OCI-M1 (cell line): ENCODE measurements around the gene USP3.
A peak's percentile ranks its signal among the peaks of the same experiment; 100 is the strongest.
"Not testable (repeated sequence)": the region's sequence is repeated elsewhere in the genome, so short reads cannot be mapped to it uniquely, and the experiment has no call there.

Source experiments
- DNase-seq: peaks from one replicate; lab custom pipeline; 2025; lab: John Stamatoyannopoulos, UW

Gene USP3

DNA sequence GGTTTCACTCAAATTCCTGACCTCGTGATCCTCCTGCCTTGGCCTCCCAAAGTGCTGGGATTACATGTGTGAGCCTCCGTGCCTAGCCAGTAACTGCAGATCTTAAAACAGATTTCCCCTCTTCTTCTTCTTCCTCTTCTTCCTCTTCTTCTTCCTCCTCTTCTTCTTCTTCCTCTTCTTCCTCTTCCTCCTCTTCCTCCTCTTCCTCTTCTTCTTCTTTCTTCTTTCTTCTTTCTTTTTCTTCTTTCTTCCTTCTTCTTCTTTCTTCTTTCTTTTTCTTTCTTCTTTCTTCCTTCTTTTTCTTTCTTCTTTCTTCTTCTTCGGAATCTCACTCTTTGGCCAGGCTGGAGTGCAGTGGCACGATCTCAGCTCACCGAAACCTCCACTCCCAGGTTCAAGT is 7.8 kb downstream of the USP3 start:
- no peak for DNase-seq

DNA sequence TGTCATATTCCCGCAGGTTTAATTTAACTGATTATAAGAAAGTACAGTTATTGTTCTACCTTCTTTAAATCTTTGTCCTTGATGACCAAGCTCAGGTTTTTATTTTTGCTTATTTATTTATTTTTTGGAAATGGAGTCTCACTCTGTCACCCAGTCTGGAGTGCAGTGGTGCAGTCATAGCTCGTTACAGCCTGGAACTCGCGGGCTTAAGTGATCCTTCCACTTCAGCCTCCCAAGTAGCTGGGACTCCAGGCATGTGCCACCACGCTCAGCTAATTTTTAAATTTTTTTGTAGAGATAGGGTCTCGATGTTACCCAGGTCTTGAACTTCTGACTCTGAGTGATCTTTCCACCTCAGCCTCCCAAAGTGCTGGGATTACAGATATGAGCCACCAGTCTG is 8.9 kb downstream of the USP3 start:
- DNase-seq: no peak

DNA sequence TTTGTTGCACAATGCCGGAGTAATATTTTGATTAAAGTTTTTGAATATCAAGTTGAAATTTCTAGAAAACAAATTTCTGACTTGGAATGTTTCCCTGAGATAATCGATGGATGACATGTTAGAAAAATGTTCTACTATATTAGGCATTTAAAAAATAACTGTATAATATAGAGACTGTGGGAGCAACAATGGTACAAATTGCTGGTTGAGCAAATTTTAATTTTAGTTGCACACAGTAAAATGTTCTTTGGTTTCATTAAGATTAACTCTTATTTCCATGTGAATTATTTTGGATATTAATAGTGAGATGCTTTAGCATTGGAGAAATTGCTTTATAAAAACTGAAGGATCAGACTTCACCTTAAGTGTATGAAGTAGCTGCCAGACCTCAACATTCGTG is 9.3 kb downstream of the USP3 start:
- no peak for DNase-seq

DNA sequence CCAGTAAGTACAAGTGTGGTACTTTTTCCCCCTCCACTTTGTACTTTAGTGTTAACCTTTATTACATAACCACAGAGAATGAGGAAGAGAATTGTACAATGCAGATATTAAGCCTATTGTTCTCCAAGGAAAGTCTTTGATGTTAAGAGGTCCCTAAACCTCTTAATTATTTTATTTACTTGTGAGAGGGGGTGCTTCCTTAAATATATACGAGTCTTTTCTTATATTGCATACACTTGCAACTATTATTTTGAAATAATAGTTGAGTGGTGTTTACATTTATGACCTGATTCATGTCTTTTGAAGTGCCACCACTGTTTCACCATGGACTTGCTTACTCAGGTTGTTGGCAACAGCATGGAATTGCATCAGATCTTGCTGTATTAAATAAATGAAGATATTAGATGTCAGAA is 10.1 kb downstream of the USP3 start:
- peak; percentile 78 for DNase-seq

DNA sequence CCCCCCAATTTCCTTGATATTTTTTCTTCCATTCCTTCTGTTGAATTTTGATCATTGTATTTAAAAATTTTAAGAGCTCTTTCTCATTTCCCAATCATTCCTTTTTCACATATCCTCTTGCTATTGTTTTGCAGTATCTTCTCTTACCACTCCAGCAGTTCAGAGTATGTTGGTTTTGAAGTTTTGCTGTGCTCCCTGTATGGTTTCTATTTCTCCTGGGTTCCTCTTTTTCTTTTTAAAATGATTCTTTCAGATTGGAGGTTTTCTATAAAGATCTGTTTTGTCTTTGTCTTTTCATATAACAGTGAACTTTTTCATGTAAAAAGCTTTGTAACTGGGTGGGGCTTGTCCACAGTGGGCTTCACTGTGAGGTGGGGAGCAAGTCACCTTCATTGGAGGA is 12.8 kb downstream of the USP3 start:
- peak; percentile 50 for DNase-seq

DNA sequence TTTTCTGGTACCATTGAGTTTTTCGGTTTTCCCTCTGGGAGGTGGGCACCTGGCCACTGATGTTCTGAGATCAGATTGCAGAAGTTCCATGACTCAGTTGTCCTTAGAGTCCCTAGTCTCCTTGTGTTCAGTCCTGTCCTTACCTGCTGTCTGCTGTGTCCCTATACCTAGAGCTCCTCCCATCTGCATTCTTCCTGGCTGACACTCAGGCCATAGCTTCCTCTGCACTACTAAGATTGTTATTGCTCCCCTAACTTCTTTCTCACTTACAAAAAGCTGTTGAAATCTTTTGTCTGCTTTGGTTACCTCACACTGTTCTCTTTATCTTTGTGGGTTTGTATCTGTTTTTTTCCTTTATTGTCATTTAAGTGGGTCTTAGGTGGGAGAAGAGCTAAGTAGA is 13.2 kb downstream of the USP3 start:
- peak; percentile 29 for DNase-seq

DNA sequence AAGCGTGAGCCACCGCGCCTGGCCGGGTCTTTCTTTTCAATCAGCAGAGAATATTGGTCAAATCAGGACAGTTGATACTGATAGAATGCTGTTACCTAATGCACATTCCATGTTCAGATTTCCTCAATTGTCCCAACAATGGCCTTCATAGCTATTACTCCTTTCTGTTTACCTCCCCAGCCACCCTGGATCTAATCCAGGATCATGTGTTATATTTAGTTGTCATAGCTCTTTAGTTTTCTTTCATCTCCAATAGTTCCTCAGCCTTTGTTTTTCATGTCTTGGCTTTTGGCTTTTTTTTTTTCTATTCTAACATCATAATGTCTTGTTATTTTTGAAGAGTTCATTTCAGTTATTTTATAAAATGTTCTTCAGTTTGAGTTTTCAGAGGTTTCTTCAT is 14.6 kb downstream of the USP3 start:
- no peak for DNase-seq

DNA sequence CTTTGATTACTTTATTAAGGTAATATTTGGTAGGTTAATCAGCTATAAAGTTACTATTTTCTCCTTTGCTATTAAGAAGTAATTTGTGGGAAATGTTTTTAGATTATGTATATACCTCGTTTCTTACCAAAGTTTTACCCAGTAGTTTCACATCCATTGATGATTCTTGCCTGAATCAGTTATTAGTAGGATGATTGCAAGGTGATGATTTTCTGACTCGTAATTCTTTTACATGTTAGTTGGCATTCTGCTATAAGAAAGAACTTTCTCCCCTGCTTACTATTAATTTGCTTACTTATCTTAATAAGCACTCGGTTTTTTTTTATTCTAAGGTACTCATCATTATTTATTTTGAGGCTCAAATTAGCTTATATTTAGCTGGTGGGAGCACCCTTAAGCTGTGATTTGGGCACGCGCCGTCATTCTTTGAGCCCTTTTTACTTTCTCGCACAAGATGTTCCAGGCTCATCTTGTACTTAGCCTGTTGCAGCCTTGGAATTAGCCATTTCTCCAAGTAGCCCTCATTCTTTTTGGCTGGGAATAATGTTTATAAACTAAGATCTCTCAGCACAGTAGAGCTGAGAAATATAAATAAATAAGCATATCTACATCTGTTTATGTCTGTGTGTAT is 15.3 kb downstream of the USP3 start:
- DNase-seq: no peak

DNA sequence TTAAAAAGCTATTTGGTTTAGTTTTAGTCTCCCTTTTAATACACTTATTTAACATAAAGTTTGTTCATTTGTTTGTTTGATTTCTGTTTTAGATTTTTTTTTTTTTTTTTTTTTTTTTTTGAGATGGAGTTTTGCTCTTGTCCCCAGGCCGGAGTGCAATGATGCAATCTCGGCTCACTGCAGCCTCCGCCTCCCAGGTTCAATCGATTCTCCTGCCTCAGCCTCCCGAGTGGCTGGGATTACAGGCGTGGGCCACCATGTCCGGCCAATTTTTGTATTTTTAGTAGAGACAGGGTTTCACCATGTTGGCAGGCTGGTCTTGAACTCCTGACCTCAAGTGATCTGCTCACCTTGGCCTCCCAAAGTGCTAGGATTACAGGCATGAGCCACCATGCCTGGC is 16.1 kb downstream of the USP3 start:
- not testable (repeated sequence) for DNase-seq

DNA sequence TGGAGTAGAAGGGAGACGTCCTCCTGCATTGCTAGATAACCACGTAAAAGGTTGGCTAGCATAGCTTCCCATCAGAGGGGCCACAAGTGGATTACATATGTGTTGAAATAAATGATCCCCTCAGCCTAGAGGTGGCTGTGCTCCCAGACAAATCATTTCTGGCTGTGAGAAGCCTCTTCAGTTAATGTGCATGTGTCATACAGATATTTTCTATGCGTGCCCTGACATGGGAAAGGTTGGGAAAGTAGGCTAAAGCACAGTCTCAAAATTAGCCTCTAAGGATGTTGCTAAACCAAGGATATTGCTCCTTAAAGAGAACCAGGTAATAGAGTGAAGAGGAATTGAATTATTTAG is 17.8 kb downstream of the USP3 start:
- DNase-seq: no peak

DNA sequence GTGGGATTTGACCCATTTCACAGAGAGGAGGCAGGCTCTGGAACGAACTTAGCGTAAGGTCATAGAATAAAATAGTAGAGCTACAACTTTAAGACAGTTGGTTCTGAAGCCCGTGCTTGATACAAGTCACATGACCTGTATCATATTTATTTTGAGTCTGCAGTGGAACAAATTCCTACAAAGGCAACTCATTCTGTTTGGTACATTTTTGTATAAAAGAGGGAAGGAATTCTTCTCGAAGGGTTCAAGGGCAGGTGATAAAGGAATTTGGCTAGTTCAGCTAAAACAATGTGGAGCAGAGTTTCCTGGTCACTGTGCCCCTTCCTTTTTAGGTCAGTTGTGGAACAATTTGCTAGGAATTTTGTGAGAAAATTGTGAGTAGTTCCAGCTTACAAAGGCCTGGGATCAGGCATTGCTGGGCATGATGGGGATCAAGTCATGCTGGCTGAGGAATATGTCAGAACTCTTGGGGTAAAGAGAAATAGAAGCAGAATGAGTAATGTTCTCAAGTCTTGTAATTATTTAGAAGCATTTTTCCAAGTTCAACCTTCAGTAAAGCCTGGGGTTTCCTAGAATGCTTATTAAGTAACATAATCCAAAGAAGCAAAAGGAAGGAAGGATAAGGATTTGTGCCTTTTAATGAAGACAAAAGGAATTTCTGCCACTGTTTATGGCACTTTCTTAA is 19.1 kb downstream of the USP3 start:
- peak; percentile 43 for DNase-seq

DNA sequence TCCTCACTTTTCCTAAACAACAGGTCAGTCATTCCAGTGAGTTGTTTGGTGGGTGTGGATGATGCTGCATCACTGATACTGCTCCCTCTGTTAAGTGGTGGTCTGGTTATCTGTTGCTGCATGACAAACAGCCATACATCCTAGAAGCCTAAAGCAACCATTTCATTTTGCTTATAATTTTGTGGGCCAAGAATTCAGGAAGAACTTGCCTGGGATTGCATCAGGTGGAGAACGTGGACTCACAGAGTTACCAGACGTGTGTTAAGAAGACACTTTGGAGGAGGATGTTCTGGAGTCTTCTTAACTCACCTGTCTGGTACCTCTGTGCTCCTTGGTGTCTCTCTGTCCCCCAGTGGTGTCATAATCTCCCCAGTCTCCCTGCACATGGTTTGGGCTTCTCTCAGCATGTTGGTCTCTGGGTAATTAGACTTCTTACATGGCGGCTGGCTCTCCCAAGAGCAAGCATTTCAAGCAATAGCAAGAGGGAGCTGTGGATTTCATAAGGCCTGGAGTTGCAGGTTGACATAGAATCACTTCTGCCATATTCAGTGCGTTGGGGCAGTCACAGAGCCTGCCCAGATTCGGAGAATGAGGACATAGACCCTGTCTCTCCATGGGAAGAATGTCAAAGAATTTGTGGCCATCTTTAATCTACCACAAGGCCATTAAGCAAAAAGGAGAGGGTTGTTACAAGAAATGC is 20.1 kb downstream of the USP3 start:
- DNase-seq: peak; percentile 70

DNA sequence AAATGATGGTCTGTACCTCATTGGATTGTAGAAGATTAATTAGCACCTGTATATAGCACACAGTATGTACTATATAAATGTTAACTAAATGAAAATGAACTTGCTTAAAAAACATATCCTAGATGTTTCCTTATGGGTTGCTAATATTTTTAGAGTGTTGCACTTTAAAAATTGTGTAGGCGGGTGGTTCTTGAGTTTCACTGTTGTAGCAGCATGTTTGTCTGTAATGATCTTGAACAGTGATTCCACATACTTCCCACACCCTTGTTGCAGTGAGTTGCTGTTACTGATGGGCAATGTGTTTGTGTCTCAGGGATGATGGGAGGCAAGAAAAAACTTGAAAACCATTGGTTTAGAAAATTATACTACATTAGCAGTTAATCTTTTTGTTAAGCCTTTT is 22.0 kb downstream of the USP3 start:
- no peak for DNase-seq

DNA sequence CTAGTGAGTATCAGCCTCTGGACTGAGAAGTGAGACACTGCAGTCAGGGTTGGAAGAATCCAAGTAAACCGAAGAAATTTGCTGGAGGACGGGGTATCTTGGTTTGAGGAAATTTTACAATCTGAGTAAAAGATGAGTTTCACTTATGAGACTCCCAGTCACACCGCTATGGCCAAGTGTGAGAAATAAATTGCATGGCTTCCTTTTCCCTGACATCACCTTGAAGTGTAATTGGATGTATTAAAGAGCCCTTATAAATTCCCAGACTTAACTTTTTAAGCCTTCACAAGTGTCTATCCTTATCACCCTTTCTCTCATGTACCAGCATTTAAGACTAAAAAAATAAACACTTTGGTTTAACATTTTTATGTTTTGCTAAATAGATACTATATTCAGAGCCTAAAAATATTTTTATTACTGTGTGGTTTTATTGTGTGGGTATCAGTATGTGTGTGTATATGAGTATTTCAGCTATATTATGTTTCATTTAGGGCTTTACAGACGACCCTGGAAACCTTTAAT is 23.8 kb downstream of the USP3 start:
- DNase-seq: no peak

DNA sequence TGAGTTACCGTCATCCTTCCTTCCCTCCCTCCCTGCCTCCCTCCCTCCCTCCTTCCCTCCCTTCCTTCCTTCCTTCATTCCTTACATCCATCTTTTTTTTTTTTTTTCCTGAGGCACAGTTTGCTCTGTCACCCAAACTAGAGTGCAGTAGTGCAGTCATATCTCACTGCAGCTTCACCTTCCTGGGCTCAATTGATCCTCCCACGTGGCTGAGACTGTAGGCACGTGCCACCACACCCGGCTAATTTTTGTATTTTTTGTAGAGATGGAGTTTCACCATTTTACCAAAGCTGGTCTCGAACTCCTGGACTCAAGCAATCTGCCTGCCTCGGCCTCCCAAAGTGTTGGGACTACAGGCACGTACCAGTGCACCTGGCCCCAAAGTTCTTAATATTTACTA is 25.8 kb downstream of the USP3 start:
- no peak for DNase-seq

DNA sequence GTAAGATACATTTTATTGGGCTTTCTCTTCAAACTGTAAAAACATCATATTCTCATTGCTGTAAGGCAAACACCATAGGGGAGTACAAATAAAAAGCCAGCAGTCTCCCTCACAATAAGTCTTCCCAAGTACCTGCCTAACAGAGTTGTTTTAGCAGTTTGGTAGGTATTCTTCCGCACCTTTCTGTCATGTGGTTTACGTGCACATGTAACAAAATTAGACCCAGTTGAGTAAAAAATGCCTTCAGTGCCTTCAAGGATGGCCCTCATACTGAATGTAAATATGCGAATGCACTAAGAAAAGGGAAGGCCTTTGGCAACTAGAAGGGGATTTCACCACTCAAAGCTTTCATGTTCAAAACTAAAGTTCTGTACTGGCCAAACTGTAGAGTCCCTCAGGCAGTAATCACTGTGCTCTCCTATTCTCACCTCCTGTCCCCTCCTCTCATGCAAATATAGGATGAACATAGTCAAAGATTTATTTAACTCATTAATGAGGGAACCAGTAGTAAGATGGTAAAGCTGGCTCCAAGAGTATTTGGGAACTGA is 26.4 kb downstream of the USP3 start:
- DNase-seq: no peak

DNA sequence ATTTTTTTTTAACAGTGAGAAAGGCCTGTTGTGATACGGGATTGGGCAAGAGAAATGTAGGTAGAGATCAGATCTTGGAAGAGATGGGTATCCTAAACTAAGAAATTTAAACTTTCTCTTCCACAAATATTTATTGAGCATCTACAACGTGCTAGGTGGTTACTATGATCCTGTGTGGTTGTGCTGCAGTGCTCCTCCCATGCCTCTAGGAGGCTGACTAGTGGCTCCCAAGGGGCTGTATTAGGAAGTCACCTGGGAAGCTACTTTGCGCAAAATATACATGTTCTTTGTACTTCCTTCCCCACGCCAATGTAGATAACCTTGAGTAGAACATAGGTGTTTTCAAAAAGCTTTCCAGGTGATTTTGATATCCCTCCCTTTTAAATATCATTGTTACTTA is 27.2 kb downstream of the USP3 start:
- no peak for DNase-seq

DNA sequence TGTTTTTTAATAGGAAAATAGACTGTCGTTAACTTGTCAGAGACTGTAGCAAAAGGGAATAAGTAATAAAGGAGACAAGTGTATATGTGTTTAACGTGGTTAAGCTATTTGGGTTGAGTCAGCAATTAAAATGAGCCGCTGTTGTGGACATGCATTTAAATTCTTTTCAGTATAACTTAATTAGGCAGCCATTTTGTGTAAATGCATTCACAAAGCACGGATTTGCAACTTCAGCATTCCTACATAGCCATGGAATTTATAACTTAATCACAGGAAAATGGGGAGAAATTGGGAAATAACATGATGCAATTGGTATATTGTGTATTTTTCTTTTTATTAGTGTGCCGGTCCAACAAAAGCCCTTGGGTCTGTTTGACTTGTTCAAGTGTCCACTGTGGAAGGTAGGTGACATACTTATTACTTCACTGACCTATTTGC is 27.9 kb downstream of the USP3 start:
- no peak for DNase-seq

DNA sequence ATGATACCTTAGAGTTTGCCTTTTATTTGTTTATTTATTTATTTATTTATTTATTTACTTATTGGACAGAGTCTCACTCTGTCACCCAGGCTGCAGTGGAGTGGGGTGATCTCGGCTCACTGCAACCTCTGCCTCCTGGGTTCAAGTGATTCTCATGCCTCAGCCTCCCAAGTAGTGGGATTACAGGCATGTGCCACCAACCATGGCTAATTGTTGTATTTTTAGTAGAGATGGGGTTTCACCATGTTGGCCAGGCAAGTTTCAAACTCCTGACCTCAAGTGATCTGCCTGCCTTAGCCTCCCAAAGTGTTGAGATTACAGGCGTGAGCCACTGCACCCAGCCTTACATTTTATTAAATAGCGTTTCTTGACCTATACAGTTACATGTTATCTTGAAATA is 30.5 kb downstream of the USP3 start:
- DNase-seq: not testable (repeated sequence)

DNA sequence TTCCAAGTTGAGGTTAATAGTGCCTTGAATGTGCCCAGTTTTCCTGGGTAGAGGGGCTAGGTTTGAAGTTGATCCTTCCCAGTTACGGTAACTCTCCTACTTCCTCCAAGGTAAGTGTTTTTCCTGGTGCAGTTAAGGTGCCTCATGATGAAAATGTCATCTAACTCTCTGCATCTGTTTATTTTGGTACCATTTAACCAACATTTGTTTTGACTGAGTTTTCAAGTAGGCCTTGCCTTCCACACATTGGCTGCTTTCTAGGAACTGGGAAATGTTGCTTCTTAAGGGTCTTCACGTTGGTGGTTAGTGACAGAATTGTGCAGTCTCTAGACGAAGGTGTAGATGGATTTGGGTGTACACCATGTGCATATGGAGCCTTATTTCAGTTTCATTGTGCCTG is 31.3 kb downstream of the USP3 start:
- no peak for DNase-seq

DNA sequence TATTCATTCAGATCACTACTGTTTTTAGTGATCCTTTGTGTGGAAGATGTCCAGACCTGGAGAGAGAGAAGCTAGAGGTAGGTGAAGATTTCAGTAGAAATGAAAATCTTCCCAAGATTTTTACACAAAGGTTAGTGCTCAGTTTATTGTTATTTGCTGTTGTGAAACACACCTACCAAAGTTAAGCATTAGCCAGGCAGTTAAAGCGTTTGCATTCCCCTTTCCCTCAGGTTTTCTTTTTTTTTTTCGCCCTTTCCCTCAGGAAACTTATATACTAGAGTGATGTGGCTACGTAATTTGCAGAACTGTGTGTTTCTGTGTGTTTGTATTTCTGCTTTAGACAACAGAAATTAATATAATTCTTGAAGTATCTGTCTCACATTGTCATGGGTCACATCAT is 34.5 kb downstream of the USP3 start:
- no peak for DNase-seq

DNA sequence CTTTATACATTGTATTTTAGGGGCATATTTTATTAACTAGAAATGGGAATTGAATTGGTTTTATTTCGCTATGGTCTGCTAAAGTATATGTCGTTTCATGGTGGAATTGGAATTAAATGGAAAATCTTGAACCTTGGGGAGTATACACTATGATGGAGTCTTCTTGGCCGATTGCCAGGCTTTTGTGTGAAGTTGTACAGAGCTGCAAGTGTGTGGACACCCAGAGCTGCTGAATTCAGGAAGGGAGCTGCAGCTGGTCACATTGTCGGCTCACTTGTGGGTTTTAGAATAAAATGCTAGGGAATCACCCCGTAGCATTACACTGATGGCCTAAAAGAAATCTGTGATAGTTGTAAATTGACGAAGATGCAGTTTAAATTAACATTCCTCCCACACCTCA is 35.1 kb downstream of the USP3 start:
- peak; percentile 12 for DNase-seq

DNA sequence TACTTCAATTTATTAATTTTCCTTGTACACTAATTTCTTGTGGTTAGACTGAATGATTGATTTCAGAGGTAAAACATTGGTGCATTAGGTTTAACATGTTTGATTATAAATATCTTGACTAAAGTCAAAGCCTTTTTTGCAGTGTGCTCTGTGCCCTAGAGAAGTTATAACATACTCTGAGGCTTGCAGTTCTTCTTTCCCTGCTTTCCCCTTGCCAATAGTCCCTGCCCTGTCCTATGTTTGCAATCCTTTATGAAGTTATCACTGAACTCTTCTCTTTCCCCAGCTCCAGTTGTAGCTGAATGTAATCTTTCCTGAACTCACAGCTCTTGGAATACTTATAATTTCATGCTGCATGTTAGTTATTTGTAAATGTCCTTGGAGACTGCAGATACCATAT is 35.6 kb downstream of the USP3 start:
- DNase-seq: no peak
